Measurements from ENCODE around the gene NARS2. TPM values are rescaled to one million over a fixed set of nuclear protein-coding genes. Genes with fewer than 3 reads are reported as not detected.

Gene NARS2
- total and polyA plus RNA-seq, 2 donors (not counting 1 experiment from before 2014, with no cell fraction given): 13.2 to 15.7 TPM

GRCh38 chr11:78472905-78473304 lies 101.8 kb downstream of the NARS2 start:
- H3K9me3 ChIP-seq (ENCODE audit: control insufficient read depth, insufficient read depth, low read depth, low read length): no peaks in the 10 kb centered on the region
- H3K79me2 ChIP-seq (ENCODE audit: control insufficient read depth, insufficient read depth, low read length): no peaks in the 10 kb centered on the region
- H3K36me3 ChIP-seq (ENCODE audit: control insufficient read depth, insufficient read depth, low read length): no peaks in the 10 kb centered on the region
- H2AFZ ChIP-seq (ENCODE audit: low read length): no peak overlapping the region
- H3K4me2 ChIP-seq (ENCODE audit: extremely low read depth, insufficient read depth, low read length): no peak overlapping the region
- H3K9ac ChIP-seq (ENCODE audit: insufficient read depth, low read length): no peak overlapping the region
- no peak overlapping the region for H3K4me3 ChIP-seq (replicated peaks in 1 of 4; ENCODE audit: control extremely low read depth in 1 of 4, insufficient read depth in 1 of 4, low read depth in 3 of 4, low read length in 4 of 4)
- no peak overlapping the region for H3K27ac ChIP-seq (ENCODE audit: insufficient read depth, low read length)
- no peak for TF ChIP-seq CTCF (conservative IDR thresholded peaks at IDR 0.05 in 1 of 2, IDR thresholded peaks at IDR 0.05 in 1 of 2; ENCODE audit: low read depth in 1 of 2, low read length in 2 of 2)
- no peak for TF ChIP-seq EZH2 (IDR thresholded peaks at IDR 0.05; ENCODE audit: low read length, missing control alignments)
- no peaks in the 10 kb centered on the region for H4K20me1 ChIP-seq (ENCODE audit: control insufficient read depth, extremely low read depth, insufficient read depth, low read length)
- H3K27me3 ChIP-seq (ENCODE audit: control insufficient read depth, insufficient read depth, low read length): no peaks in the 10 kb centered on the region
- no peak for DNase-seq (ENCODE audit: low read depth in 2 of 2)
- H3K4me1 ChIP-seq (ENCODE audit: control insufficient read depth, extremely low read depth, insufficient read depth, low read length): no peaks in the 10 kb centered on the region

GRCh38 chr11:78472382-78472781 lies 102.3 kb downstream of the NARS2 start:
- no peaks in the 10 kb centered on the region for H4K20me1 ChIP-seq (ENCODE audit: control insufficient read depth, extremely low read depth, insufficient read depth, low read length)
- H3K4me3 ChIP-seq (replicated peaks in 1 of 4; ENCODE audit: control extremely low read depth in 1 of 4, insufficient read depth in 1 of 4, low read depth in 3 of 4, low read length in 4 of 4): no peak overlapping the region
- no peak overlapping the region for H3K4me2 ChIP-seq (ENCODE audit: extremely low read depth, insufficient read depth, low read length)
- H3K27ac ChIP-seq (ENCODE audit: insufficient read depth, low read length): no peak overlapping the region
- no peaks in the 10 kb centered on the region for H3K79me2 ChIP-seq (ENCODE audit: control insufficient read depth, insufficient read depth, low read length)
- no peak overlapping the region for H2AFZ ChIP-seq (ENCODE audit: low read length)
- no peaks in the 10 kb centered on the region for H3K36me3 ChIP-seq (ENCODE audit: control insufficient read depth, insufficient read depth, low read length)
- H3K27me3 ChIP-seq (ENCODE audit: control insufficient read depth, insufficient read depth, low read length): no peaks in the 10 kb centered on the region
- no peak for TF ChIP-seq EZH2 (IDR thresholded peaks at IDR 0.05; ENCODE audit: low read length, missing control alignments)
- TF ChIP-seq CTCF (conservative IDR thresholded peaks at IDR 0.05 in 1 of 2, IDR thresholded peaks at IDR 0.05 in 1 of 2; ENCODE audit: low read depth in 1 of 2, low read length in 2 of 2): no peak
- H3K4me1 ChIP-seq (ENCODE audit: control insufficient read depth, extremely low read depth, insufficient read depth, low read length): no peaks in the 10 kb centered on the region
- H3K9ac ChIP-seq (ENCODE audit: insufficient read depth, low read length): no peak overlapping the region
- no peak for DNase-seq (ENCODE audit: low read depth in 2 of 2)
- H3K9me3 ChIP-seq (ENCODE audit: control insufficient read depth, insufficient read depth, low read depth, low read length): no peaks in the 10 kb centered on the region

GRCh38 chr11:78470861-78471442 lies 103.7 kb downstream of the NARS2 start:
- Histone ChIP-seq H3K9ac (ENCODE audit: insufficient read depth, low read length) (no peak overlapping the region), H3K4me3 (replicated peaks in 1 of 4; ENCODE audit: control extremely low read depth in 1 of 4, insufficient read depth in 1 of 4, low read depth in 3 of 4, low read length in 4 of 4) (no peak overlapping the region), H3K27ac (ENCODE audit: insufficient read depth, low read length) (no peak overlapping the region), H4K20me1 (ENCODE audit: control insufficient read depth, extremely low read depth, insufficient read depth, low read length) (no peaks in the 10 kb centered on the region), H3K4me1 (ENCODE audit: control insufficient read depth, extremely low read depth, insufficient read depth, low read length) (no peaks in the 10 kb centered on the region), H3K9me3 (ENCODE audit: control insufficient read depth, insufficient read depth, low read depth, low read length) (no peaks in the 10 kb centered on the region), H3K36me3 (ENCODE audit: control insufficient read depth, insufficient read depth, low read length) (no peaks in the 10 kb centered on the region), H3K4me2 (ENCODE audit: extremely low read depth, insufficient read depth, low read length) (no peak overlapping the region), H3K79me2 (ENCODE audit: control insufficient read depth, insufficient read depth, low read length) (no peaks in the 10 kb centered on the region), H3K27me3 (ENCODE audit: control insufficient read depth, insufficient read depth, low read length) (no peaks in the 10 kb centered on the region), H2AFZ (ENCODE audit: low read length) (no peak overlapping the region)
- TF ChIP-seq CTCF (conservative IDR thresholded peaks at IDR 0.05 in 1 of 2, IDR thresholded peaks at IDR 0.05 in 1 of 2; ENCODE audit: low read depth in 1 of 2, low read length in 2 of 2): no peak
- TF ChIP-seq EZH2 (IDR thresholded peaks at IDR 0.05; ENCODE audit: low read length, missing control alignments): no peak
- DNase-seq (ENCODE audit: low read depth in 2 of 2): no peak

Data from fibroblast of lung (primary cell).